ENCODE data around the gene JAZF1.

Gene JAZF1

DNA sequence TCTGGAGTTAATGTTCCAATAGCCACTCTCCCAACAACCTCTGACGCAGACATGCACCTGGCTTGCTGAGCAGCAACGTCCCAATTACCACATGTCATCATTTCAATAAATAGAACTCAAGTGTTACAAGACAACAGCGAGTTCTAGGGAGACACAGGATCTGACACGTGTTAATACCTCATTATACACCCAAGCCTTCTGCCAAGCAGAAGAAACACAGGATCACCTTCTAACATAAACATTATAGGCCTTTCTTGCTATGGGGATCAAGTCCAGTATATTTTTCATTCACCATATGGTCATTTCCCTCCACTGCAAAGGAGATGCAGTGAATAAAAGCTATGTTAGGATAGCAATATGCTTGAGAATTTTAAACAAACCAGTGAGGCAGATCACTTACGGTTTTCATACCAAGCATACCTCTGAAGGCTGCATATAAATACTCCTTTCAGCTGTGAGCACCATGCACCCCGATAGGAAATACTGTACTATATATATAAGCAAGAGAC is 74.2 kb downstream of the JAZF1 start:
- DNase-seq (ENCODE audit: low read depth) = no peak

DNA sequence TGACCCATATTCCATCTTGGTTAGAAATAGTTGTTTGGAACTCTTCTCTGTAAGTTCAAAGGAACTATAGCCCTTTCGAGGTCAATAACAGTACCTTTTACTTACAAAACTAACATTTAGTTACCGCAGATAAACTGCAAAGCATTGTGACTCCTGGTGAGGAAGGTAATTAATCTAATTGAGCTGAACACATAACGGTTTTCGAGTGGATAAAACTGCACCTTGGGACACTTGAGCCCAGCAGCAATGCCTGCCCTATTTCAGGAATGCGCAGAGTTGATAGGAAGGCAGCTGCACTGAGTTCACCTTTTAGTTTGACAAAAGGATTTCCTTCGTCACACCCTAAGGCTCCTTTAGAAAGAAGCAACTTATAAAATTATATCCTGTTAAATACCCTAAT is 75.4 kb downstream of the JAZF1 start:
- no peak for DNase-seq (ENCODE audit: low read depth)

DNA sequence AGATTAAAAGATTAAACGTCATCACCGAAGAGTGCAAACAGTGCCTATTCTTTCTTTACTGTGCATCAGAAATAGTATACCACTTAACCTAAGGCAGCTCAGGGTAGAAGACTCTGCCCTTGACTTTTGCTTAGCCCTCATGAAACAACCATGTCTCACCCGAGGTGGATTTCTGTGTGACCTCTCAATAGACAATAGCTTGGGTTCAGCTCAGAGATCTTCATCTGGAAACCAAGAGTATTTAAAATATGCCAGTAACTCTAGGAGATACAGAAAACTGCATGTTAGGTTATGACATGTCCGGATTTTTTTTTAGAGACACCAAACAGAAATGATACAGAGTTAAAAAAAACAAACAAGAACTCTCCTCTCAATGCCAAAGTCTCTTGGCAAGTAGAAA is 75.8 kb downstream of the JAZF1 start:
- DNase-seq (ENCODE audit: low read depth) = no peak

DNA sequence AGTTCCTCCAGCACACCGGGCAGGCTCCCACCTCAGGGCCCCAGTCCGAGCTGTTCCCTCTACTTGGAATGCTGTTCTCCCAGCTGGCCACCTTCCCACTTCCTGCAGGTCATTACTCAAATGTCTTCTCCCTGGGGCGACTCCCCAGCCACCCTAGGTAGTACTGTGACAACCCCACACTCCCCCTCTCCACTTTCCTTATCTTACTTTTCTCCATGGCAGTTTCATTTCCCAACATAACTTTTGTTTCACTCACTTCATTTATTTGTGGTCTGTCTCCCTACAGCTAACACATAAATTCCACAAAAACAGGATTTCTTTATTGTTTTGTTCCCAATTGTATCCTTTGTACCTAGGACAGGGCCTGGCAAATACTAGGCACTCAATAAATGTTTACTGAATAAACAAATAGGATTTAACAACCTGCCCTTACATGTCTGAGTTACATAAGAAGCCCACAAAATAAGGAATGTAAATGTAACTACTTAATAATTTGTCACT is 76.5 kb downstream of the JAZF1 start:
- no peak for DNase-seq (ENCODE audit: low read depth)

DNA sequence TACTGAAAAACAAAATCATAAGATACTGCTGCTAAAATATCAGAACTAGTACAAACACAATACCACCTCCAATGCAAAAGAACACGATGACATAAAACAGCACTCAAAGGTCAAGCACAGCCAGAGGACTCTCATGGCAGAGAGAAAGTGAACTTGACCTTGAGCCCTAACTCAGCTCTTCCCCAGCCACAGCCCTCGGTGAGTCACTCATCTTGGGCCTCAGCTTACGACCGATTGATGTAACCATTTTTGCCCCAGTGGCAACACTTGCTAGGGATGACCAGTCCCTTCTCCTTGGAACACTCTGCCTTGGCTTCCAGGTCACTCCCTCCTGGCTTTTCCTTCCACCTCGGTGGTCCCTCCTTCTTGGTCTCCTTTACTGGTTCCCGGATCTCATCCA is 77.8 kb downstream of the JAZF1 start:
- no peak for DNase-seq (ENCODE audit: low read depth)

DNA sequence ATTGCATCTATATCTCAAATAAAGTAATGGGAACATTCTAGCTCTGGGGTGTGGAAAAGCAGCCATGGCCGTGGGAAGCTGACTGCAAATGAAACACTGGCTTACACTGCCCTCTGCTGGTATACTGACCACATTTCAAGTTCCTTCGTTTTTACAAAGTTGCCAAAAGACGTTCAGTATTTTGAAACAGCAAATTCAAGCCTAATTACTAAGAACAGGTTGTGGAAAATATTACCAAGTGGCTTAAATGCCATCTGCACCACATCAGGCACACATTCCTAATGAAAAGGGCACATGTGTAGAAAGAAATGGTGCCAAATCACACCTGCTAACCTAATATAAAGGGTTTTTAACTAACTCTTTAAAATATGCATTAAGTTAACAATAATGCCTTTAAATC is 83.9 kb downstream of the JAZF1 start:
- DNase-seq (ENCODE audit: low read depth) = no peak

DNA sequence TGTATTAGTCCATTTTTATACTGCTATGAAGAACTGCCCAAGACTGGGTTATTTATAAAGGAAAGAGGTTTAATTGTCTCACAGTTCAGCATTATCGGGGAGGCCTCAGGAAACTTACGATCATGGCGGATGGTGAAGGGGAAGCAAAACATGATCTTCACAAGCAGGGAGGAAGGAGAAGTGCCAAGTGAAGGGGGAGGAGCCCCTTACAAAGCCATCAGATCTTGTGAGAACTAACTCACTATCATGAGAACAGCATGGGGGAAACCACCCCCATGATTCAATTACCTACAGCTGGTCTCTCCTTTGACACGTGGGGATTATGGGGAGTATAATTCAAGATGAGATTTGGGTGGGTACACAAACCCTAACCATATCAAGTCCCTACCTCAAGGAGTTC is 85.4 kb downstream of the JAZF1 start:
- DNase-seq (ENCODE audit: low read depth) = no peak

DNA sequence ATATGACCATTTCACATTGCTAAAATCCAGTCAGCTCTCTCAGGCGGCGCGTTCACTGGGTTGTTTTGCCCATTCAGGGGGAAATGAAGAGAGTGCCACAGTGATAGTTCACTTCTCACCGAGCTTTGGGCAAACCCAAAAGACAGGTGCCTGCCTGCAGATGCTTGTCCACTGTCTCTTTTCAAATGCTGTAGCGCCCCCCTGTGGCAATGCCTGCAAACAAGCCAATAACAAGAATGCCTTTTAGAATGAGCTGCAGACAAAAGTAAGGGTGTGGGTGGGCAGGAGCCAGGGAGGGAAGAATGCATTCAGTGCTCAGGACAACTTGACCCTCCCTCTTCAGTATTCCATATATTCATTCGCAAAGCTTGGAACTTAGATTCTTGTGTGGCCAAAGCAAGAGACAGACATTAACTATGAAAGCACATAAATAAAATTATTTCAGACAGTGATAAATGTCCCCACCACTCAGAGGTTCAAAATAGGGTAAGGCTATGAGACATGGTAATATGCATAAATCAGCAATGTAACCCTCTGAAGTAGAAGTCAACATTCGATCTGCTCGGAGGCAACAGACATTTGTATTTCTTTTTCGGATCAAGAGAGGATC is 86.9 kb downstream of the JAZF1 start:
- no peak for DNase-seq (ENCODE audit: low read depth)

DNA sequence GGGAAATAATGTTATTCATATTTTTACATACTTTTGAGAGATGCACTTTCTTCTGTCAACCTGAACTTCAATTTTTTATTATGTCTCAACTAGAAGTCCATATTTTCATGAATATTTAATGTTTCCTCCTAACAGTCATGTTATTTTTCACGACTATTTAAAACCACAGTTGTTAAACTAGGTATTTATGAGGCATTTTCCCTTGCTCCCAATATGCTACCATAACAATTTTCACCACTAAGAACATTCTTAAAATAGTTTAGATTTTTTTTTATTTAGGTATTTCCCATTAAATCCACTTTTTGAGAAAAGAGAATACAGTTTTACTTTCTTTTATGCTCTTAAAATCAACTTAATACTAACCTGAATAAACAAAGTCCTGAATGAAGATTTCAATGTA is 89.4 kb downstream of the JAZF1 start:
- no peak for DNase-seq (ENCODE audit: low read depth)

DNA sequence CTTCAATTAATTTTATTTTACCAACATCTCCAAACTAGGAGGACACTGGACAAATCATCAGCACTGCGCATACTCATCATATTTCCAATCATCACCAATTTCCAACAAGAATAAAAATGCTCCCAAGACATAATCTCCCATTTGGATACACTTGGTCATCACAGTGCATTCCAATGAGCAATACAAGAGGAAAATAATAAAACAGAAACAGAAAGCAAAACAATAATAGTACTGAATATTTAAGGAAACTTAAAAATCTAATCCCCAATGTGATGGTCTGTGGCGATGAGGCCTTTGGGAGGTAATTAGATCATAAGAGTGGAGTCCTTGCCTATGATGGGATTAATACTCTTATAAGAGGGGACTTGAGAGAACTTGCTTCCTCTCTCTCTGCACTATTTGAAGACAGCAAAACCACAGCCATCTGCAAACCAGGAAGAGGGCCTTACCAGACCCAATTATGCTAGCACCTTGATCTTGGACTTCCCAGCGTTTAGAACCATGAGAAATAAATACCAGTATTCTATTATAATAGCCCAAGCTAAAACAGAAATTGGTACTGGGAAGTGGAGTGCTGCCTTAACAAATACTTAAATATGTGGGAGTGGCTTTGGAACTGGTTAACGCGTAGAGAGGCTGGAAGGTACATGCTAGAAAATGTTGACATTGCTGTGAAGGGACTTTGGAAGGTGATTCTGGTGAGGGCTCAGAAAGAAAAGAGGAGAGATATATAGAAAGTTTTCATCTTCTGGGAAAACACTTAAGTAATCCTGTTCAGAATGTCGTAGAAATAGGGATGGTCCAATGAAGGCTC is 91.5 kb downstream of the JAZF1 start:
- no peak for DNase-seq (ENCODE audit: low read depth)

DNA sequence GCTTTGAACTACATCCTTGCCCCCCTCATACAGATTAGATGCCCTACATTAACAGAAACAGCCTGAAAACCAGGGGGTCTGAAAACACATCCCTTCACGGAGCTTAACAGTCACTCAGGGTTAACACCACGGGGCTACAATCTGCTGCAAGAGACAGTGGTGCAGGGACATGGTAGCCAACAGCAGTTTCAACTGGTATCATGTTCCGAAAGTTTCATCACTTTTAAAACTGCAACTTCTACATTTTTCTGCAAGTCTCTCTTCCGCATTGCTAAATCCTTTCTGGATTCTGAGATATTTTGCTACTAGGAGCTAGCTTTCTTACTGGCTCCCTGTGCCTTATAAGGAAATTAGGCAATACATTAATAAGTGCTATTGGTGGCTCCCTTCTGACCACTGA is 92.6 kb downstream of the JAZF1 start:
- DNase-seq (ENCODE audit: low read depth) = no peak

DNA sequence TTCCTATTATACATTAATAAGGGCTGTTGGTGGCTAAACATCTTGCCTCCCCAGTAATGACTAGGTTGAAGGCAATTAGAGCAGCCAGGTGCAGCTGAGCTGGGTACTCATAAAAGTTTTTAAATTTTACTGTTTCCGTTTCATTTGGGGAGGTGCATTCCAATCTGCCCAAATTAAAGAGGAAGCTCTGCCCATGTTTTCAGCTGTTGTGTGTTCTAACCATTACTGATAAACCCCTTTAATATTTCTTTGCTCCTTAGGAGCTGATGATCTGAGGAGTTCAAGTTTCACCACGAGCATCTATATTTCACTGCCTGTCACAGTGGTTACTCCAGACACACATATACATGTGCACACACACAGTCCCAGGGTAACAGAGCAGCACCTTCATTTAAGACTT is 94.4 kb downstream of the JAZF1 start:
- DNase-seq (ENCODE audit: low read depth) = no peak

DNA sequence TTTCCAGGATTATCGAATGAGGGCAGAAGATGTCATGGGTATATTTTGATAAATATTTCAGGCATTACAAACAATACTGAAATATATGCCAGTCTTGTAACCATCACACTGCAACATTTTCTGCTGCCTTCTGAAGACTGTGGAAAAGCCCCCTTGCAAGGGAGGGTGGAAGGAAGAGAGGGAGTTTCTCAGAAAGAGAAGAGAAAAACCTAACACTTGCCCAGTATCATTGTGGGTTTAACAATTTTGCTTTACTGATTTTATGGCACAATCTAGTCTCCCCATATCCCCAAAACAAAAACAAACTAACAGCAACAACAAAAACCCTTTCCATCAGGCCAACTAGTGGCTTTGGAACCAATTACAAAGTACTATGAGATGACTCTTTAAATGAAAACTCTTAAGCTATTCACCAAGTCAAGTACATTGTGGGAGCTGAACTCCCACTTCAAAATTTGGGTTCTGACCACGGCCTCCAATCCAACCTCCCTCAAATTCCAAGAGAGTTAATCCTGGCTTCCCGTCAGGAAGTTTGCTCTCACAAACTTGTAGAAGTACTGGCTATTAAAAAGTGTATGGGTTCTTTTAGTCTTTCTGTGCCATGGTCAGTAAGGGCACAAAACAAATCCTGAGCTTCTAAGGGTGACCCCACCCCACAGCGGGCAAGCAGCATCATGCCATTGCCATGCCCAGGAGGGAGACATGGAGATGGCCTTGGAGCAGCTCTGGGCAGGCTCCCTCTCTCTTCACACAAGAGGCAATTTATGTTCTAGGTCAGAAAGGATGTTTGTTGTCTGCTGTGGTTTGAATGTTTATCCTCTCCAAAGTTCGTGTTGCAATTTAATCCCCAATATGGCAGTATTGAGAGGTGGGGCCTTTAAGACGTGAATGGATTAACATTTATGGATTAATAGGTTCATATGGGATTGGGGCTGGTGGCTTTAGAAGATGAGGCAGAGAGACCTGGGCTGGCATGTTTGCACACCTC is 96.3 kb downstream of the JAZF1 start:
- DNase-seq (ENCODE audit: low read depth) = no peak

DNA sequence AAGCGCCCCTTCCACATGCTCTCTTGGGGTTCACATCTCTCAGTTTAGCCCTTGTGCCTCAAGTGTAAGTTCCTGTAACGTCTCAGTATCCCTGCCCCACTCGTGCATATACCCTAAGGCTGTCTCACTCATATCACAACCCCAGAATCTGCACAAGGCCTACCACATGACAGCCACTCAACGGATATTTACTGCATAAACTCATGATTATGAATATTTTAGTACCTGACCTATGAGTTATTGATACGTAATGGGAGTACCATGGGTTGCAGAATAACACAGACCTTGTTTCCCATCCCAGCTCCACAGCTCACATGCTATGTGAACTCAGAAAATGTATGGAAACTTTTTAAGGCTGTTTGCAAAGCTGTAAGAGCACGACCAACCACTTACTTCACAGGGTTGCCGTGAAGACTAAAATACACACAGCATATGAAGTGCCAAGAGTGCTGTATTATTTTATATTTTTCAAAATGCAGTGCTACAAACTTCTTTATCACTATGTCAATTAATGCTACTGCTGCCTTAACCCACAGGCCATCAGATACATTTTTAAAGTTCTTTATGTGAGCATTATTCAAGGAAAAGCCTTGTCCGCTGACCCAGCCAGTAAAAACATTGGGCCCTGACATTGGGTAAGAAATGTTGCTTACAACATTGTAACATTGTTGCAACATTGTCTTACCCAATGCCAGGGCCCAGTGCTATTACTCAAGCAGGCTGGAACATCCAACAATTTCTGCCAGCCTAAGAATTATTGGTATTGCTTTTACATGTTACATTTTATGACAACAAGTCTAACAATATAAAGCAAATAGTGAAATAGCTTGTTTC is 97.2 kb downstream of the JAZF1 start:
- DNase-seq (ENCODE audit: low read depth) = no peak

DNA sequence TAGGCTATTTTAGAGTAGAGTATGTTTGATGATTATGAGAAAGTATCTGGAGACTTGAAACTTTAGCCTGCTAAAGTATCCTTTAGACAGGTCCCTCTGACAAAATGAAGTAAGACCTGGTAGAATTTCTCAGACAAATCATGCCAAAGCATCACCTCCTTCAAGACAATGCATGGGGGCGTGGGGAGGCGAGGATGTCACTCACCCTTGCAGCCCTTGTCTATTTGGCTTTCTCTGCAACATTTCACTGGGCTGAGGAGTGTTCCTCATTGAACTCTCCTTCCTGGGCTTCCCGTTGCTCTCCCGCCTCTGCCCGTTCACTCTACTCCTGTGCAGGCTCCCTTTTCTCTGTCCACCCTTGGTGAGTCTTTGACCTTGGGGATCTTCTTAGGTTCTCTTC is 98.5 kb downstream of the JAZF1 start:
- no peak for DNase-seq (ENCODE audit: low read depth)

DNA sequence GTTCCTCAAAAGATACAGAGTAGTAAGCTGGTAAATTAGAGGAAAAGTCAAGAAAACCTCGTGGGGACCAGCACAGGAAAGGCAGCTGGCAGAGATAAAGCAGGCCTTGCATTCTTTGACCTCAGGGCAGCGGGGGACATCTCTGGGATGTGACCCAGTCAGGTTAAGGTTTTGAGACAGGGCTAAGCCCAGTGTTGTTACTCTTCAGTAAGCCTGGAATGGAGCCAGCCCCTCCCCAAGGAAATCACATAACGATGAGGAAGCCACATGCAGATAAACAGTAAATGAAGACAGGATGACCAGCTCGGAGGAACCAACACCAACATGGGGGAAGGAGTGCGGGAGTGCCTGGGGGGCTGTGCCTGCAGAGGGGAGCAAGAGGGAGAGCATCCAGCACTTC is 99.6 kb downstream of the JAZF1 start:
- DNase-seq (ENCODE audit: low read depth) = no peak

DNA sequence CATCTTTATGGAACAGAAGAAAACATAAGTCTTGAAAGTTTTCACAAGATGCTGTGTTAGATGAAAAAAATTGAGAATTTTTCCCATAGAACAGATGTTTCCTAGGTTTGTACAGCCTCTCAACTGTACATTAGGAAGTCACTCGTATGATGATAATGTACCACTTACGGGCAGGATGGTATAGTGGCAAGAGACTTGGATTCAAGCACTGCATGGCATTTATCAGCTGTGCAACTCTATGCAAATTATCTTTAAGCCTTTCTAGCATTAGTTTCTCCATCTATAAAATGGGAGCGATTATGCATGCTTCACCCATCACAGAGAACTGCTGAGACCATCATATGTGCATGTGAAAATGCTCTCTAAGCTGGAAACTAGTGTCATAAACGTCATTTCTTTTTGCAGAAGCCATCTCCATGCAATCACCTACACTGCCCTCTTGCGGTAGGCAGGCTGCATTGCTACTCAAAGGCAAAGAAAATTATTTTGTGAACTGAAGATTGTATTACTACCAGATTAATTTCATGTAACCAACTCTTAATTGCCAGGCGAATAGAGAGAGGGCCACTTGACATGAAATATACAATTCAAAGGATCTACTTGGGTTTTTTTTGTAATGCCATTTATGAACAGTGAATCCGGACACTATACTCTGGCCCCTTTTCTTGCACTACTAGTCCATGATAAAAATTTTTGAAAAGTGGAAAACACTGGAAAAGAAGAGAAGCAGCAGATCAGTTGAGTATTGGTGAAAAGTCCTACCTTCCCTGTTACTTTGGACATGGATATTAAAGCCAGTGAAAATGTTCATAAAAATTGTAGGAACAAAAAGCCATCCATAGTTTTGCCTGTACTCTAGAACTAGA is 102.3 kb downstream of the JAZF1 start:
- DNase-seq (ENCODE audit: low read depth) = no peak

DNA sequence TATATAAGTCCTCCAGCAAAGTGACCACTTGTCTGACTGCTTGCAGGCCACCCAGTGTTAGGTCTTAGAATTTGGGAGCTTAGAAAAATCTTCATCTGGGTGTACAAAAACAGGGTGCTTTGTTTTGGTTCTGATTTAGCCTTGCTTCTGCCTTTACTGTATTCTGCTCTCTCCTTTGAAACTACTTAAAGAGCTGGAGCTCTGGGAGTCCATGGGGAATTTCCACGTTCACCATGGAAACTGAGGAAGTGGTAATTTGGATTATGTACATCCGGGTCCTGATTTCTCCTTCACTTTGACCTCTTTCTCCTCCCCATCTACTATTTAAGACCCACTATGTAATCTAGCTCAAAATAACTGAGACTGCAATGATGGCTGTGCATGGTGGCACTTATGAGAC is 103.0 kb downstream of the JAZF1 start:
- no peak for DNase-seq (ENCODE audit: low read depth)

DNA sequence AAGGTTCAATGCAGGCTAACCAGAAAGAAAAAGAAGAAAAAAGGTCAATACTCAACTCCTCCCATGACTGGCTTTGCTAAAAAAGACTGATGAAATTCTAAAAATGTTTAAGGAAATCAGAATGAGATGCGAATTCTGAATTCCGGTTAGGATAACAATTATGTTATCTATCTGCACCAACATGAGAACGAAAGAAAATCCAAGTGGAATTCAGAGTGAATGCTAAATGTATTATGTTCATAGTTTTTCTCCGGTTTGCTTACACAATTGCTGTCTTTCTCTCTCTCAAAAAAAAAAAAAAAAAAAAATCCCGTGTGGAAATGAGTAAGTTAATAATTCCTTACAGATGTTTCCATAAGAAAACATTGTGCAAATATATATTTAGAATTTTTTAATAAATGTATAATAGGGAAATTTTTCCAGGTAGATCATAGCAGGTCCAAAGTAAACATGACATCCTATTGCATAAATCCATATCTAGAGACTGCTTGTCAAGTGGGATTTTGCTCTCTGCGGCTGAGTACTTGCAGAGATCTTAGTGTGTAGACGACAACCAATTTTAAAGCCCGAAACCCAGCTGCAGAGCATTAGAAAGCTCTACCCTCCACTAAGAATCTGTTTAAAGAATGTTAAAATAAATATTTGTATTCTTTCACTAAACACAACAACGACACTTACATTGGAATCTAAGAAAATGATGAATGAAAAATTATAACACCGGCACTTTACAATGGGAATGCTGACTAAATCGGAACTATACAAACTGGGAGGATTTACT is 104.0 kb downstream of the JAZF1 start:
- DNase-seq (ENCODE audit: low read depth) = no peak
